HepG2 (cell line): ENCODE results near the gene TIAM2.

ENCODE experiments used
- ELF1 ChIP-seq: sonication (generic); formaldehyde crosslinking; IDR thresholded peaks from 2 replicates; pipeline ENCODE4 v1.4.0; 2020; ENCODE audit warnings: missing genetic modification reagents
- EZH2 ChIP-seq: conservative IDR thresholded peaks from 2 replicates; pipeline ENCODE4 v1.6.1; 2012; ENCODE audit warnings: mild to moderate bottlenecking, low read depth, low read length, moderate library complexity
- FOXK1 ChIP-seq: sonication (generic); formaldehyde crosslinking; IDR thresholded peaks from 2 replicates; pipeline ENCODE4 v1.4.0; 2020; ENCODE audit warnings: low read depth, missing genetic modification reagents, borderline replicate concordance
- ZBTB21 ChIP-seq: sonication (generic); formaldehyde crosslinking; IDR thresholded peaks from 2 replicates; pipeline ENCODE4 v1.4.0; 2020; ENCODE audit warnings: missing genetic modification reagents
- TF ChIP-seq, protein P1 (sequence below): IDR thresholded peaks from 2 replicates; pipeline ENCODE4 v1.6.1; 2012; ENCODE audit warnings: inconsistent platforms
- TF ChIP-seq, protein P2 (sequence below): sonication (generic); formaldehyde crosslinking; IDR thresholded peaks from 2 replicates; pipeline ENCODE4 v1.5.0; 2020; ENCODE audit warnings: mild to moderate bottlenecking, missing genetic modification reagents, moderate library complexity

DNA sequence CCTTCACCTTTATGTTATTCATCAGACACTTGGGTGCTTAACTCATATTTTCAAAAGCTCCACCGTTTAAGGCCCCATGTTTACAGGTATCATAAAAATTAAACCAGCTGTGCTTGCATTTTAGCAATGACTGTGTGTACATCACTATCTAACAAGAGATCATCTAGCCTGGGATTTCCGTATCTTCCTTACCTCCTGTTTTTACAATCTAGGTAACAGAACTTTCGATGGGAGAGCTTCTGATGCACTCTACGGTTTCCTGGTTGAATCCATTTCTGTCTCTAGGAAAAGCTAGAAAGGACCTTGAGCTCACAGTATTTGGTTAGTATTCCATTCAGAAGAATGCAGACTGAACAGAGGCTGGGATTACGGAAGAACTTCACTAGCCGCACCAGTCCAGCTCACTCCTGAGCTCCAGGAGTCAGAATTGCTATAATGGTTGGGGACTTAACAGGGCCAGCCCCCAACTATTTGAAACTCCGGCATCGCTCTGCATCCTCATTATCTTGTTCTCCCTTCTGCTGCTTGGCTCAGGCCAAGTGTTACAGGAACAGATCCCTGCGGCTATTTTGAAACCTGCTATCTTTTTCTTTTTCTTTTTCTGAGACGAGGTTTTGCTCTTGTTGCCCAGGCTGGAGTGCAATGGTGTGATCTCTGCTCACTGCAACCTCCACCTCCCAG, 255.7 kb downstream of the TIAM2 start:
- TF ChIP-seq FOXK1 (CRISPR knock-in tag) (no peak), EZH2 (no peak), ELF1 (CRISPR knock-in tag) (no peak), ZBTB21 (no peak)
- TF ChIP-seq, protein P1, sequence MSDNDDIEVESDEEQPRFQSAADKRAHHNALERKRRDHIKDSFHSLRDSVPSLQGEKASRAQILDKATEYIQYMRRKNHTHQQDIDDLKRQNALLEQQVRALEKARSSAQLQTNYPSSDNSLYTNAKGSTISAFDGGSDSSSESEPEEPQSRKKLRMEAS = no peak
- TF ChIP-seq, protein P2, sequence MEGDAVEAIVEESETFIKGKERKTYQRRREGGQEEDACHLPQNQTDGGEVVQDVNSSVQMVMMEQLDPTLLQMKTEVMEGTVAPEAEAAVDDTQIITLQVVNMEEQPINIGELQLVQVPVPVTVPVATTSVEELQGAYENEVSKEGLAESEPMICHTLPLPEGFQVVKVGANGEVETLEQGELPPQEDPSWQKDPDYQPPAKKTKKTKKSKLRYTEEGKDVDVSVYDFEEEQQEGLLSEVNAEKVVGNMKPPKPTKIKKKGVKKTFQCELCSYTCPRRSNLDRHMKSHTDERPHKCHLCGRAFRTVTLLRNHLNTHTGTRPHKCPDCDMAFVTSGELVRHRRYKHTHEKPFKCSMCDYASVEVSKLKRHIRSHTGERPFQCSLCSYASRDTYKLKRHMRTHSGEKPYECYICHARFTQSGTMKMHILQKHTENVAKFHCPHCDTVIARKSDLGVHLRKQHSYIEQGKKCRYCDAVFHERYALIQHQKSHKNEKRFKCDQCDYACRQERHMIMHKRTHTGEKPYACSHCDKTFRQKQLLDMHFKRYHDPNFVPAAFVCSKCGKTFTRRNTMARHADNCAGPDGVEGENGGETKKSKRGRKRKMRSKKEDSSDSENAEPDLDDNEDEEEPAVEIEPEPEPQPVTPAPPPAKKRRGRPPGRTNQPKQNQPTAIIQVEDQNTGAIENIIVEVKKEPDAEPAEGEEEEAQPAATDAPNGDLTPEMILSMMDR (CRISPR knock-in tag) = no peak
